Uterus (tissue), 2 donors: ENCODE results near the gene MUC5AC.

Experiments
- POLR2A ChIP-seq, 2 donors: fragments of 450-650 bp; IDR thresholded peaks; one replicate each; pipeline ENCODE4 v1.6.1; 2016; ENCODE audit warnings: antibody characterized with exemption in 2 of 2, mild to moderate bottlenecking in 1 of 2, moderate library complexity in 1 of 2
- TF ChIP-seq, protein P1 (sequence below), 4 experiments: fragments of 200-600 bp in 2 of 4; fragments of 450-650 bp in 2 of 4; sonication (generic) in 2 of 4; IDR thresholded peaks; one replicate each; pipeline ENCODE4 v1.5.1; 2016 to 2019; ENCODE audit warnings: antibody characterized with exemption in 4 of 4, mild to moderate bottlenecking in 2 of 4, moderate library complexity in 1 of 4

DNA sequence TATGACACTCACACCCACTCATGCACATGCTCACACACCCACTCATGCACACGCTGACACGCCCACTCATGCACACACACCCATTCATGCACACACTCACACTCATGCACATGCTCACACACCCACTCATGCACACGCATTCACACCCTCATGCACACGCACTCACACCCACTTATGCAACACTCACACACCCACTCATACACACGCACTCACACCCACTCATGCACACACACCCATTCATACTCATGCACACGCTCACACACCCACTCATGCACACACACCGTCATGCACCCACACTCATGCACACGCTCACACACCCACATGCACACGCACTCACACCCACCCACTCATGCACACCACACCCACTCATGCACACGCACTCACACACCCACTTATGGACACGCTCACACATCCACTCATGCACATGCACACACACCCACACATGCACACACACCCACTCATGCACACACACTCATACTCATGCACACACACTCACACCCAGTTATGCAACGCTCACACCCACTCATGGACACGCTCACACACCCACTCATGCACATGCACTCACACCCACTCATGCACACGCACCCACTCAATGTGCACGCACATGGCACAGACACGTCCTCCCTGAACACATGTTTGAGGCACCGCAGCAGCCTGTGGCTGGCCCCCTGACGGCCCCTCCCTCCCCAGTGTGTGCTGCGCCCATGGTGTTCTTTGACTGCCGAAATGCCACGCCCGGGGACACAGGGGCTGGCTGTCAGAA, 17.9 kb downstream of the MUC5AC start:
- TF ChIP-seq, protein P1, sequence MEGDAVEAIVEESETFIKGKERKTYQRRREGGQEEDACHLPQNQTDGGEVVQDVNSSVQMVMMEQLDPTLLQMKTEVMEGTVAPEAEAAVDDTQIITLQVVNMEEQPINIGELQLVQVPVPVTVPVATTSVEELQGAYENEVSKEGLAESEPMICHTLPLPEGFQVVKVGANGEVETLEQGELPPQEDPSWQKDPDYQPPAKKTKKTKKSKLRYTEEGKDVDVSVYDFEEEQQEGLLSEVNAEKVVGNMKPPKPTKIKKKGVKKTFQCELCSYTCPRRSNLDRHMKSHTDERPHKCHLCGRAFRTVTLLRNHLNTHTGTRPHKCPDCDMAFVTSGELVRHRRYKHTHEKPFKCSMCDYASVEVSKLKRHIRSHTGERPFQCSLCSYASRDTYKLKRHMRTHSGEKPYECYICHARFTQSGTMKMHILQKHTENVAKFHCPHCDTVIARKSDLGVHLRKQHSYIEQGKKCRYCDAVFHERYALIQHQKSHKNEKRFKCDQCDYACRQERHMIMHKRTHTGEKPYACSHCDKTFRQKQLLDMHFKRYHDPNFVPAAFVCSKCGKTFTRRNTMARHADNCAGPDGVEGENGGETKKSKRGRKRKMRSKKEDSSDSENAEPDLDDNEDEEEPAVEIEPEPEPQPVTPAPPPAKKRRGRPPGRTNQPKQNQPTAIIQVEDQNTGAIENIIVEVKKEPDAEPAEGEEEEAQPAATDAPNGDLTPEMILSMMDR (IDR thresholded peaks at IDR 0.05), result no peak
- no peak for TF ChIP-seq POLR2A (IDR thresholded peaks at IDR 0.05)
